Panc1 (cell line): ENCODE measurements around the gene LYST. TPM values are rescaled to one million over a fixed set of nuclear protein-coding genes. Genes with fewer than 3 reads are reported as not detected.
A peak's percentile ranks its signal among the peaks of the same experiment; 100 is the strongest.

ENCODE experiments used
- ATAC-seq: fragments of 200-7000 bp; cut with Tn5 transposase; 2 replicates; pipeline ENCODE4 v1.9.1; 2020; ENCODE audit warnings: mild to moderate bottlenecking, moderate library complexity
- BruUV-seq: library from RNA; stranded (reverse); fragments of 400-500 nt; replicated peaks from 2 replicates; lab custom pipeline; 2021; lab: Mats Ljungman, UMichigan
- CTCF ChIA-PET: fragments of 300-600 bp; sonication (Branson Sonifier 250); formaldehyde crosslinking; loops from one replicate; lab custom pipeline; 2022; ENCODE audit warnings: antibody characterized with exemption; lab: Charles Lee
- POLR2A ChIA-PET: fragments of 300-600 bp; sonication (Branson Sonifier 250); formaldehyde crosslinking; loops from one replicate; lab custom pipeline; 2022; ENCODE audit warnings: antibody characterized with exemption; lab: Charles Lee
- DNase-seq: peaks from one replicate; pipeline ENCODE4 v3.0.0-alpha.2; 2010; ENCODE audit warnings: low read depth, low spot score
- H3K27ac ChIP-seq: 2 replicates; pipeline ENCODE4 v1.5.1; 2011; ENCODE audit warnings: mild to moderate bottlenecking, low read length, inconsistent platforms
- H3K27me3 ChIP-seq: fragments of 200-500 bp; sonication (Bioruptor generic); 2 replicates; pipeline ENCODE4 v1.6.0; 2014; ENCODE audit warnings: low read length, inconsistent platforms; ENCODE audit not compliant: control insufficient read depth, insufficient read depth
- H3K36me3 ChIP-seq: fragments of 200-500 bp; sonication (Bioruptor generic); 2 replicates; pipeline ENCODE4 v1.5.1; 2014; ENCODE audit warnings: inconsistent platforms, mild to moderate bottlenecking, low read length, moderate library complexity; ENCODE audit not compliant: control insufficient read depth, insufficient read depth
- H3K4me1 ChIP-seq: 2 replicates; pipeline ENCODE4 v1.5.1; 2011; ENCODE audit warnings: inconsistent platforms, mild to moderate bottlenecking, low read length, moderate library complexity; ENCODE audit not compliant: control insufficient read depth, insufficient read depth
- H3K4me3 ChIP-seq, 2 experiments: 2 replicates each; pipeline ENCODE4 v1.5.1; 2011 to 2012; ENCODE audit warnings: low read depth in 2 of 2, low read length in 2 of 2, mild to moderate bottlenecking in 2 of 2, inconsistent platforms in 1 of 2, moderate library complexity in 1 of 2
- H3K9me3 ChIP-seq: fragments of 200-500 bp; sonication (Bioruptor generic); 2 replicates; pipeline ENCODE4 v1.5.1; 2014; ENCODE audit warnings: low read depth, mild to moderate bottlenecking, inconsistent platforms, low read length, moderate library complexity; ENCODE audit not compliant: control insufficient read depth, insufficient read depth
- CTCF ChIP-seq: fragments of 450-650 bp; IDR thresholded peaks from 2 replicates; pipeline ENCODE4 v1.5.1; 2017; ENCODE audit warnings: mild to moderate bottlenecking
- POLR2AphosphoS5 ChIP-seq: IDR thresholded peaks from 2 replicates; pipeline ENCODE4 v1.6.1; 2012; ENCODE audit warnings: mild to moderate bottlenecking, low read depth, low read length, moderate library complexity
- REST ChIP-seq, 2 experiments: IDR thresholded peaks; 2 replicates each; pipeline ENCODE4 v1.6.1; 2011 to 2012; ENCODE audit warnings: low read depth in 2 of 2, control low read depth in 1 of 2, low read length in 1 of 2, mild to moderate bottlenecking in 1 of 2, moderate library complexity in 1 of 2; ENCODE audit not compliant: insufficient read depth in 1 of 2
- SIN3A ChIP-seq: IDR thresholded peaks from 2 replicates; pipeline ENCODE4 v1.6.1; 2012; ENCODE audit warnings: low read depth, mild to moderate bottlenecking, low read length, moderate library complexity, borderline replicate concordance; ENCODE audit not compliant: insufficient read depth
- TCF7L2 ChIP-seq: IDR thresholded peaks from 2 replicates; pipeline ENCODE4 v1.6.1; 2011; ENCODE audit warnings: mild to moderate bottlenecking, low read depth, low read length, inconsistent platforms
- in situ Hi-C: cut with HindIII; loops from 2 replicates; pipeline ENCODE4 v1.10.0; 2016; ENCODE audit warnings: low sequenced_read_pairs, low pct_unique_long_range_greater_than_20kb
- intact Hi-C: fragments of 100-400 bp; cut with micrococcal nuclease; formaldehyde crosslinking; loops from one replicate; pipeline ENCODE4 v1.10.0; 2022; ENCODE audit not compliant: unreplicated experiment
- total RNA-seq: library from RNA; stranded (reverse); gene quantifications from one replicate; pipeline ENCODE4 v1.2.1, GENCODE V29; 2021; ENCODE audit not compliant: unreplicated experiment

LYST gene
- total RNA-seq, 1 experiment from 2014 or later = 75.2 TPM

DNA sequence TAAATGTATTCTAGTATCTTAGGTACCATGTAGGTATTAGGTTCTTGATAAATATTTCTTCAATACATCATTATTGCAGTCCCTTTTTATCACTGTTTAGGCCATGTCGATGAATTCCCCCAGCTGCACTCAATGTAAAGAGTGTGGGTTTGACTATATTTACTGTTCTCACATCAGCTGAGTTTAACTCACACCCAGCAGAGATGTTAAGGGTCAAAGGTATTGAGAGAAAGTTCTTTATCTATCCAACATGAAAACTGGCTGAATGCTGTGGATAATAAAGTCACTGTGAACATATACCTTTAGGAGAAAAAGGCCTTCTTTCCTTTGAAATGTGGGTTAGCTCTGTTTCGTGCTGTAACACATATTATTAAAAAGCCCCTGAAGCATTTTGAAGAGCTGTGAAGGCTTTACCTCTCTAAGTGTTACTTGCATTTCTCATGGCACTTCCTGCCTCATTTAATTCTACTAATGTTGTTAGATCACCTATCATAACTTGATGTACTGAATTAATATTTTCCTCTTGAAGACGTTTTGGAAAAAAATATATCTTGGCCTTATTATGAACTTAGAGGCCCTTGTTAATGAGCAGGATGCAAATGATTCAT, 19.1 kb upstream of the LYST start:
- intact Hi-C loops (no loop called here), in situ Hi-C loops (no loop called here)
- TF ChIP-seq POLR2AphosphoS5 (no peak), REST (IDR thresholded peaks at IDR 0.05; ENCODE audit: insufficient read depth in 1 of 2, low read depth in 2 of 2, low read length in 1 of 2) (no peak), SIN3A (no peak), TCF7L2 (no peak), CTCF (no peak)
- no TSS peak for BruUV-seq
- H3K27me3 ChIP-seq = no peaks in the 10 kb centered on the region
- H3K4me1 ChIP-seq = peaks cover 35% of the 10 kb centered on the region
- H3K4me3 ChIP-seq = no peak overlapping the region
- no peaks in the 10 kb centered on the region for H3K36me3 ChIP-seq
- DNase-seq (no peak), ATAC-seq (no peak)
- H3K9me3 ChIP-seq = no peaks in the 10 kb centered on the region
- ChIA-PET POLR2A (no interaction called here), CTCF (no interaction called here)
- H3K27ac ChIP-seq = peak overlapping the region; percentile 84

GRCh38 chr1:235883261-235883927, 16.7 kb upstream of the LYST start:
- Histone ChIP-seq H3K27me3 (no peaks in the 10 kb centered on the region), H3K4me3 (peak overlapping the region; percentile 45 to 92), H3K4me1 (peaks cover 54% of the 10 kb centered on the region), H3K9me3 (no peaks in the 10 kb centered on the region), H3K27ac (peak overlapping the region; percentile 99), H3K36me3 (no peaks in the 10 kb centered on the region)
- ChIA-PET POLR2A (interaction anchor here (0.6 to 1.0 kb wide), 4 partner anchors 15 to 26 kb away, joined by 3 to 9 read pairs (median 3); partner anchors contain the start of gene LYST), CTCF (interaction anchor here (2.4 kb wide), 1 partner anchor 88 kb away, joined by 8 read pairs; no protein-coding TSS in a partner anchor)
- TF ChIP-seq POLR2AphosphoS5 = peak; percentile 64; the same call in 1 of the 2 replicates
- TF ChIP-seq TCF7L2 = no peak
- peak; percentile 86 for DNase-seq
- intact Hi-C loops (loop anchor here (5.0 kb wide), 1 partner anchor 34 kb away; no protein-coding TSS in a partner anchor), in situ Hi-C loops (no loop called here)
- ATAC-seq = peak; percentile 83
- TSS peak; percentile 84 for BruUV-seq
